Testis (tissue), 3 donors: ENCODE results near the gene OSCP1. TPM values are rescaled to one million over a fixed set of nuclear protein-coding genes. Genes with fewer than 3 reads are reported as not detected.
"Not testable (repeated sequence)": the region's sequence is repeated elsewhere in the genome, so short reads cannot be mapped to it uniquely, and the experiment has no call there.

Experiments used
- DNase-seq: peaks from one replicate; pipeline ENCODE4 v3.0.0-alpha.2; 2019
- H3K27ac ChIP-seq, 2 donors: fragments of 200-600 bp; sonication (generic); one replicate each; pipeline ENCODE4 v1.5.1; 2019
- H3K27me3 ChIP-seq: fragments of 200-600 bp; sonication (generic); one replicate; pipeline ENCODE4 v1.5.1; 2019
- H3K36me3 ChIP-seq: fragments of 200-600 bp; sonication (generic); one replicate; pipeline ENCODE4 v1.5.1; 2017; ENCODE audit warnings: low read depth; ENCODE audit errors: missing control alignments
- H3K4me1 ChIP-seq: fragments of 200-600 bp; sonication (generic); one replicate; pipeline ENCODE4 v1.5.1; 2019
- H3K4me3 ChIP-seq, 2 donors: fragments of 200-600 bp; sonication (generic); one replicate each; pipeline ENCODE4 v1.5.1; 2017 to 2019
- H3K9me3 ChIP-seq: fragments of 200-600 bp; sonication (generic); one replicate; pipeline ENCODE4 v1.5.1; 2017
- POLR2A ChIP-seq: fragments of 450-650 bp; IDR thresholded peaks from one replicate; pipeline ENCODE4 v1.6.1; 2017; ENCODE audit warnings: antibody characterized with exemption, mild to moderate bottlenecking, moderate library complexity
- WGBS, 2 donors: methylation state at CpG; one replicate each; pipeline ENCODE4 v1.1.5; 2018; 5-methylcytosine and 5-hydroxymethylcytosine counted together
- intact Hi-C: fragments of 100-400 bp; cut with DNase I; formaldehyde crosslinking; loops from one replicate; pipeline ENCODE4 v1.15.1; 2023; ENCODE audit warnings: low total_unique reads
- polyA plus RNA-seq: library from polyadenylated mRNA; stranded (reverse); fragments of 350-450 nt; fragmentation: Illumina TruSeq; extraction: RNeasy Lipid Tissue Mini Kit (QIAGEN cat#74804); gene quantifications from one replicate; pipeline ENCODE4 v1.2.3, GENCODE V29; 2014; ENCODE audit warnings: low read depth, low replicate concordance; ENCODE audit not compliant: insufficient read depth
- total RNA-seq, 2 donors: library from RNA; depleted of rRNA; stranded (reverse); fragments of >200 nt; gene quantifications; one replicate each; pipeline ENCODE4 v1.2.3, GENCODE V29; 2016
- TF ChIP-seq, protein P1 (sequence below), 3 experiments: fragments of 450-650 bp in 2 of 3; fragments of 200-600 bp in 1 of 3; sonication (generic) in 1 of 3; IDR thresholded peaks; one replicate each; pipeline ENCODE4 v1.5.1; 2016 to 2019; ENCODE audit warnings: antibody characterized with exemption in 3 of 3, mild to moderate bottlenecking in 2 of 3, moderate library complexity in 1 of 3

OSCP1 gene
- total and polyA plus RNA-seq, 3 donors from 2014 or later = 50.7 to 199 (median 72.1) TPM

- no peak overlapping the region for H3K4me3 ChIP-seq
- intact Hi-C loops = no loop called here
- no peak for DNase-seq
- H3K9me3 ChIP-seq = no peaks in the 10 kb centered on the region
- H3K36me3 ChIP-seq = no peaks in the 10 kb centered on the region
- no peaks in the 10 kb centered on the region for H3K4me1 ChIP-seq
- no peak for TF ChIP-seq POLR2A
- TF ChIP-seq, protein P1, sequence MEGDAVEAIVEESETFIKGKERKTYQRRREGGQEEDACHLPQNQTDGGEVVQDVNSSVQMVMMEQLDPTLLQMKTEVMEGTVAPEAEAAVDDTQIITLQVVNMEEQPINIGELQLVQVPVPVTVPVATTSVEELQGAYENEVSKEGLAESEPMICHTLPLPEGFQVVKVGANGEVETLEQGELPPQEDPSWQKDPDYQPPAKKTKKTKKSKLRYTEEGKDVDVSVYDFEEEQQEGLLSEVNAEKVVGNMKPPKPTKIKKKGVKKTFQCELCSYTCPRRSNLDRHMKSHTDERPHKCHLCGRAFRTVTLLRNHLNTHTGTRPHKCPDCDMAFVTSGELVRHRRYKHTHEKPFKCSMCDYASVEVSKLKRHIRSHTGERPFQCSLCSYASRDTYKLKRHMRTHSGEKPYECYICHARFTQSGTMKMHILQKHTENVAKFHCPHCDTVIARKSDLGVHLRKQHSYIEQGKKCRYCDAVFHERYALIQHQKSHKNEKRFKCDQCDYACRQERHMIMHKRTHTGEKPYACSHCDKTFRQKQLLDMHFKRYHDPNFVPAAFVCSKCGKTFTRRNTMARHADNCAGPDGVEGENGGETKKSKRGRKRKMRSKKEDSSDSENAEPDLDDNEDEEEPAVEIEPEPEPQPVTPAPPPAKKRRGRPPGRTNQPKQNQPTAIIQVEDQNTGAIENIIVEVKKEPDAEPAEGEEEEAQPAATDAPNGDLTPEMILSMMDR (IDR thresholded peaks at IDR 0.05) = no peak
- 89% methylated on average over 3 of the region's 3 CpGs for WGBS, 2 donors
- no peak overlapping the region for H3K27ac ChIP-seq
- no peaks in the 10 kb centered on the region for H3K27me3 ChIP-seq
These were observed 37.7 kb upstream of the OSCP1 start for GRCh38 chr1:36487906-36488305.

- 96 to 98% methylated on average over 9 of the region's 9 CpGs for WGBS, 2 donors
- H3K36me3 ChIP-seq, H3K4me3 ChIP-seq, H3K4me1 ChIP-seq, DNase-seq, H3K27ac ChIP-seq, intact Hi-C loops, H3K9me3 ChIP-seq, H3K27me3 ChIP-seq: not testable (repeated sequence)
These were observed 37.1 kb upstream of the OSCP1 start for GRCh38 chr1:36487336-36487725.

DNA sequence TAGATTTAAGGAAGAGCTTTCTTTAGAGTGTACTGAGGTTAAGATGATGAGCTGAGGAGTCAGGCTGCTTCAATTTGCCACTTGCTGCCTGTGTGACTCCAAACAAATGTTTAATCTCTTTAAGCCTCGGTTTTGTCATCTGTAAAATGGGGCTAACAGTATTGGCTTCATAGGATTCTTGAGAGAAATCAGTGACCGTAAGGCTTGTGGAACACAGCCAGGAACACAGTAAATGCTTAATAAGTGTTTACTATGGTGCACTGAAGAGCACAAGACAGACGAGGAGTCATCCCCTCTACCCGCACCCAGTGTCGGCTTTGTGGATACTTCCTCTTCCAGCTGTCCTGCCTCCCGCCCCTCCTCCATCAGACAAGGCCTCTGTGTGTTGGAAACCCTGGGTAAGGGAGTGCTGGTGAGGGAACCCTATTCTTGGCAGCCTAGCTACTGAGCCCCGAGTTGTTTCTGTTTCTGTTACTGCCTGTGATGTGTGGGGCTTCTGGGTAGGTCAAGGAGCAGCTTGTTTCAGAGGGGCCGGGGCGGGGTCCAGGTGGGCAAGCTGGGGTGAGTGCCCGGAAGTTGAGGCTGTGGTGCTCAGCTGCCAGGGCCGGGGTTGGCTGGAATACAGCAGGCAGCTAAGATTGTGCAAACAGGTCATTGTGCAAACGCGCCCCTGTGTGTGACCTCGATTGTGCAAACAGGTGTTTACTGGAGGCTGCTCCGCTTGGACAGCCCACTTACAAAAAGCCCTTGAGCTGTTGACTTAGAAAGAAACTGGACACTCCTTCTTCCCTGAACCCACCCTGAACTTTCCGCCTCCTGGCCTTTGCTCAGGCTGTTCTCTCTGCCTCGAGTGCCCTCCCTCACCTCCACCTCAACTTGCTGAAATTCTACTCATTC lies 36.4 kb upstream of the OSCP1 start:
- Histone ChIP-seq H3K27me3 (no peaks in the 10 kb centered on the region), H3K4me1 (no peaks in the 10 kb centered on the region), H3K36me3 (no peaks in the 10 kb centered on the region), H3K4me3 (no peak overlapping the region), H3K9me3 (no peaks in the 10 kb centered on the region), H3K27ac (no peak overlapping the region)
- no peak for TF ChIP-seq POLR2A
- TF ChIP-seq, protein P1 (IDR thresholded peaks at IDR 0.05) = no peak
- no peak for DNase-seq
- intact Hi-C loops = no loop called here
- WGBS, 2 donors = 72 to 75% methylated on average over 17 of the region's 17 CpGs

DNA sequence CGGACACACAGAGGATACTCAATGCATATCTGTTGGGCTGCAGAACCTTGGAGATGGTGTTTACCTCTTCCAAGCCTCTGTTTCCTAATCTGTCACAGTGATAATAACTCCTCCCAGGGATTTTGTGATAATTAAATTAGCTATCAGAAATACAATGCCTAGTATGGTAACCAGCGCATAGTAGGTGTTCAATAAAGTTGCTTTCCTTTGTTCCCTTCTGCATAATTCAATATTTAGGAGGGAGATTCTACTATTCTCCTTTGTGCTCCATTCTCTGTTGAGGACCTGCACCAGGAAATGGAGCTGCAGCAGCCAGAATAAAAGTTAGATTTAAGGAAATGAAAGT lies 35.8 kb upstream of the OSCP1 start:
- no peaks in the 10 kb centered on the region for H3K36me3 ChIP-seq
- no peaks in the 10 kb centered on the region for H3K27me3 ChIP-seq
- no peak for TF ChIP-seq POLR2A
- TF ChIP-seq, protein P1 (IDR thresholded peaks at IDR 0.05) = no peak
- H3K4me1 ChIP-seq = no peaks in the 10 kb centered on the region
- H3K4me3 ChIP-seq = no peak overlapping the region
- WGBS, 2 donors = 91 to 92% methylated on average over 2 of the region's 2 CpGs
- H3K27ac ChIP-seq = no peak overlapping the region
- intact Hi-C loops = no loop called here
- no peaks in the 10 kb centered on the region for H3K9me3 ChIP-seq
- no peak for DNase-seq

DNA sequence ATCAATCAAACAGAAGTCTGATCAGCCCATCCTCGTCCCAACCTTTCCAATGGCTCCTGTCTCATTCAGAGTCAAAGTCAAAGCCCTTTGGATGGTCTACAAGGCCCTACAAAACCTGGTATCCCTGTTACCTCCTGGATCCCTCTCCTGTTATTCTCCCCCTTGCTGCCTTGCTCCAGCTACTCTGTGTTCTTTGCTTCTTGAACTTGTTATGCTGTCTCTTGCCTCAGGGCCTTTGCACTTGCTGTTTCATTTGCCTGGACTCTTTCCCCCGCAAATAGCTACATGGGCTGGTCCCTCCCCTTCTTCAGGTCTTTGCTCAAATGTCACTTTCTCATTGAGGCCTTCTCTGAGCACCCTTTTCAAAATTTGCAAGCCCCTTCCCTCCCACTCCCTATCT lies 33.8 kb upstream of the OSCP1 start:
- 85 to 90% methylated on average over 2 of the region's 2 CpGs for WGBS, 2 donors
- no peaks in the 10 kb centered on the region for H3K9me3 ChIP-seq

More for the DNA sequence above, 33.8 kb upstream of the OSCP1 start:
- Histone ChIP-seq H3K27me3 (no peaks in the 10 kb centered on the region), H3K36me3 (no peaks in the 10 kb centered on the region), H3K27ac (no peak overlapping the region), H3K4me3 (no peak overlapping the region), H3K4me1 (no peaks in the 10 kb centered on the region)
- TF ChIP-seq, protein P1 (IDR thresholded peaks at IDR 0.05) = no peak
- TF ChIP-seq POLR2A = no peak
- no peak for DNase-seq
- intact Hi-C loops = no loop called here
